DOHH2 (cell line): ENCODE results near the gene CHPT1.

Source experiments
- EZH2phosphoT487 ChIP-seq: fragments of 200-600 bp; sonication (generic); IDR thresholded peaks from 2 replicates; pipeline ENCODE4 v1.6.1; 2017; ENCODE audit warnings: borderline replicate concordance, mild to moderate bottlenecking, antibody characterized with exemption, low read length, moderate library complexity, mixed read lengths
- TF ChIP-seq, protein P1 (sequence below): fragments of 200-600 bp; sonication (generic); IDR thresholded peaks from one replicate; pipeline ENCODE4 v1.5.1; 2014; ENCODE audit warnings: antibody characterized with exemption, mild to moderate bottlenecking, low read depth, low read length; ENCODE audit not compliant: poor library complexity, severe bottlenecking

DNA sequence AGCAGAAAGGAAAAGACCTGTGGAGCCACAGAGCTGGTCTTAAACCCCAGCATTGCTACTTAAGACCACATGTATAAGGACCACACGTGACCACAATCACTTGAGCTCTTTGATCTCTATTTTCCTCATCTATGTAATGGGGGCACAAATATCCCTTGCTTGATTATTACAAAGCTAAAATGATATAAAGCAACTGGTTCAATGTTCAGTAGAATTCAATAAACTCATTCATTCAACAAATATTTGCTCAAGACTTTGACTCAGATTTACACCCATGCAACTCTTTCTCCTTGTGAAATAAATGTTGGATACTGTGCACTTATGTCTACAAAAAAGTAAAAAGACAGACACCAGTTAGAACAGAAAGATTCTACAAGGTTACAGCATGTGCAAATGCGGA, 21.9 kb upstream of the CHPT1 start:
- TF ChIP-seq, protein P1, sequence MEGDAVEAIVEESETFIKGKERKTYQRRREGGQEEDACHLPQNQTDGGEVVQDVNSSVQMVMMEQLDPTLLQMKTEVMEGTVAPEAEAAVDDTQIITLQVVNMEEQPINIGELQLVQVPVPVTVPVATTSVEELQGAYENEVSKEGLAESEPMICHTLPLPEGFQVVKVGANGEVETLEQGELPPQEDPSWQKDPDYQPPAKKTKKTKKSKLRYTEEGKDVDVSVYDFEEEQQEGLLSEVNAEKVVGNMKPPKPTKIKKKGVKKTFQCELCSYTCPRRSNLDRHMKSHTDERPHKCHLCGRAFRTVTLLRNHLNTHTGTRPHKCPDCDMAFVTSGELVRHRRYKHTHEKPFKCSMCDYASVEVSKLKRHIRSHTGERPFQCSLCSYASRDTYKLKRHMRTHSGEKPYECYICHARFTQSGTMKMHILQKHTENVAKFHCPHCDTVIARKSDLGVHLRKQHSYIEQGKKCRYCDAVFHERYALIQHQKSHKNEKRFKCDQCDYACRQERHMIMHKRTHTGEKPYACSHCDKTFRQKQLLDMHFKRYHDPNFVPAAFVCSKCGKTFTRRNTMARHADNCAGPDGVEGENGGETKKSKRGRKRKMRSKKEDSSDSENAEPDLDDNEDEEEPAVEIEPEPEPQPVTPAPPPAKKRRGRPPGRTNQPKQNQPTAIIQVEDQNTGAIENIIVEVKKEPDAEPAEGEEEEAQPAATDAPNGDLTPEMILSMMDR, result no peak
- TF ChIP-seq EZH2phosphoT487, result no peak
